Left colon (tissue), 2 donors: Measurements from ENCODE around the gene ATXN1. TPM values are rescaled to one million over a fixed set of nuclear protein-coding genes. Genes with fewer than 3 reads are reported as not detected.

Experiments used
- ATAC-seq: fragments of 200-7000 bp; cut with Tn5 transposase; one replicate; pipeline ENCODE4 v1.9.1; 2020; ENCODE audit warnings: mild to moderate bottlenecking, moderate library complexity
- DNase-seq, 2 donors: peaks; one replicate each; pipeline ENCODE4 v3.0.0-alpha.2; 2020
- intact Hi-C, 2 donors: fragments of 100-400 bp; cut with DNase I in 1 of 2; cut with micrococcal nuclease in 1 of 2; formaldehyde crosslinking; loops; one replicate each; pipeline versions ENCODE4 v1.11.2 to v1.14.0; 2022; cut with DNase I, micrococcal nuclease
- total RNA-seq, 2 donors: library from RNA; stranded (reverse); fragmentation: NEBNext Ultra II Directional; extraction: Animal tissue kit (Norgen Biotek cat#: 25700); gene quantifications; one replicate each; pipeline ENCODE4 v1.2.1, GENCODE V29; 2021
- donor health status: DM: no; HTN: no; CAD: no.
- donor health status: DM: yes; HTN: yes; CAD: no.

The ATXN1 gene
- total RNA-seq, 2 donors from 2014 or later: 26.9 to 55.1 TPM

- DNase-seq (no peak), ATAC-seq (no peak)
- intact Hi-C loops: loop anchor here (5.0 to 10.0 kb wide), 3 partner anchors 68 to 628 kb away; no protein-coding TSS in a partner anchor
These were observed 424.4 kb downstream of the ATXN1 start for GRCh38 chr6:16336911-16337294.

GRCh38 chr6:16336056-16336818, 425.0 kb downstream of the ATXN1 start:
- ATAC-seq (no peak), DNase-seq (no peak)
- intact Hi-C loops: loop anchor here (5.0 to 10.0 kb wide), 3 partner anchors 69 to 629 kb away; no protein-coding TSS in a partner anchor

GRCh38 chr6:16335176-16335575, 426.1 kb downstream of the ATXN1 start:
- ATAC-seq (no peak), DNase-seq (no peak)
- intact Hi-C loops: loop anchor here (5.0 to 10.0 kb wide), 3 partner anchors 70 to 630 kb away; no protein-coding TSS in a partner anchor

GRCh38 chr6:16334671-16335070, 426.6 kb downstream of the ATXN1 start:
- ATAC-seq: no peak
- DNase-seq: peak; percentile 33 to 48
- intact Hi-C loops: loop anchor here (5.0 to 10.0 kb wide), 4 partner anchors 70 to 630 kb away; no protein-coding TSS in a partner anchor

GRCh38 chr6:16333580-16333979, 427.7 kb downstream of the ATXN1 start:
- DNase-seq: no peak
- ATAC-seq: peak; percentile 53
- intact Hi-C loops: loop anchor here (5.0 to 10.0 kb wide), 3 partner anchors 71 to 631 kb away; no protein-coding TSS in a partner anchor

- peak; percentile 91 for ATAC-seq
- intact Hi-C loops: loop anchor here (5.0 to 10.0 kb wide), 3 partner anchors 73 to 633 kb away; no protein-coding TSS in a partner anchor
These were observed 429.1 kb downstream of the ATXN1 start for GRCh38 chr6:16332175-16332542.

GRCh38 chr6:16331384-16332174, 429.7 kb downstream of the ATXN1 start:
- ATAC-seq (peak; percentile 83), DNase-seq (peak; percentile 55 to 71)
- intact Hi-C loops: loop anchor here (5.0 to 10.0 kb wide), 3 partner anchors 73 to 633 kb away; no protein-coding TSS in a partner anchor

More at GRCh38 chr6:16332175-16332542, 429.1 kb downstream of the ATXN1 start:
- DNase-seq: peak; percentile 63 to 77

- no peak for DNase-seq
- no peak for ATAC-seq
- intact Hi-C loops: no loop called here
These were observed 432.0 kb downstream of the ATXN1 start for GRCh38 chr6:16329233-16329632.

GRCh38 chr6:16327777-16328325, 433.4 kb downstream of the ATXN1 start:
- intact Hi-C loops: no loop called here
- ATAC-seq: no peak

GRCh38 chr6:16326971-16327776, 434.1 kb downstream of the ATXN1 start:
- intact Hi-C loops: no loop called here
- ATAC-seq (no peak), DNase-seq (no peak)

More at GRCh38 chr6:16327777-16328325, 433.4 kb downstream of the ATXN1 start:
- DNase-seq: no peak

GRCh38 chr6:16326531-16326930, 434.7 kb downstream of the ATXN1 start:
- ATAC-seq: no peak
- intact Hi-C loops: no loop called here
- no peak for DNase-seq

- DNase-seq (no peak), ATAC-seq (no peak)
- intact Hi-C loops: no loop called here
These were observed 436.5 kb downstream of the ATXN1 start for GRCh38 chr6:16324606-16325225.

GRCh38 chr6:16324184-16324583, 437.1 kb downstream of the ATXN1 start:
- intact Hi-C loops: no loop called here
- ATAC-seq (no peak), DNase-seq (no peak)

- peak; percentile 51 for ATAC-seq
- intact Hi-C loops: no loop called here
- DNase-seq: peak; percentile 56 to 60
These were observed 438.5 kb downstream of the ATXN1 start for GRCh38 chr6:16322666-16323312.

GRCh38 chr6:16321826-16322225, 439.4 kb downstream of the ATXN1 start:
- no peak for ATAC-seq
- DNase-seq: no peak
- intact Hi-C loops: no loop called here

GRCh38 chr6:16321341-16321710, 439.9 kb downstream of the ATXN1 start:
- DNase-seq: no peak
- intact Hi-C loops: no loop called here
- no peak for ATAC-seq

- ATAC-seq: no peak
- intact Hi-C loops: no loop called here
- DNase-seq: no peak
These were observed 440.5 kb downstream of the ATXN1 start for GRCh38 chr6:16320533-16321340.
